IMR-90 (cell line): ENCODE results near the gene TP53BP2. TPM values are rescaled to one million over a fixed set of nuclear protein-coding genes. Genes with fewer than 3 reads are reported as not detected.

ENCODE experiments used
- ATAC-seq: fragments of 200-7000 bp; cut with Tn5 transposase; 2 replicates; pipeline ENCODE4 v1.9.1; 2020; ENCODE audit warnings: low read depth, mild to moderate bottlenecking, moderate library complexity
- BruUV-seq: library from RNA; stranded (reverse); fragments of 400-500 nt; replicated peaks from 2 replicates; lab custom pipeline; 2021; lab: Mats Ljungman, UMichigan
- CTCF ChIA-PET: fragments of 300-600 bp; formaldehyde crosslinking; extraction: SDS; loops from one replicate; lab custom pipeline; 2021; ENCODE audit warnings: antibody characterized with exemption; lab: Yijun Ruan, JAX
- POLR2A ChIA-PET: fragments of 300-600 bp; sonication (Branson Sonifier 250); formaldehyde crosslinking; loops from one replicate; lab custom pipeline; 2022; ENCODE audit warnings: antibody characterized with exemption; ENCODE audit not compliant: unreplicated experiment; lab: Charles Lee
- DNase-seq: peaks from one replicate; pipeline ENCODE4 v3.0.0; 2013
- H2AFZ ChIP-seq: replicated peaks from 2 replicates; pipeline ENCODE3; 2013; ENCODE audit warnings: low read length, mild to moderate bottlenecking; ENCODE audit not compliant: poor library complexity
- H2AK5ac ChIP-seq: 2 replicates; pipeline ENCODE4 v1.6.1; 2013; ENCODE audit warnings: low read depth, low read length, inconsistent platforms
- H2AK9ac ChIP-seq: replicated peaks from 2 replicates; pipeline ENCODE3; 2013; ENCODE audit warnings: mild to moderate bottlenecking, low read depth, low read length, moderate library complexity; ENCODE audit not compliant: poor library complexity
- H2BK120ac ChIP-seq: 2 replicates; pipeline ENCODE4 v1.6.1; 2013; ENCODE audit warnings: low read depth, low read length, inconsistent platforms
- H2BK15ac ChIP-seq: 3 replicates; pipeline ENCODE4 v1.6.1; 2013; ENCODE audit warnings: low read depth, low read length, inconsistent platforms
- H2BK20ac ChIP-seq: 2 replicates; pipeline ENCODE4 v1.6.1; 2013; ENCODE audit warnings: low read depth, mild to moderate bottlenecking, inconsistent platforms, low read length, moderate library complexity
- H2BK5ac ChIP-seq: 2 replicates; pipeline ENCODE4 v1.6.1; 2013; ENCODE audit warnings: mild to moderate bottlenecking, low read depth, low read length, inconsistent platforms; ENCODE audit not compliant: poor library complexity, severe bottlenecking
- H3K14ac ChIP-seq: replicated peaks from 2 replicates; pipeline ENCODE4 v1.6.1; 2013; ENCODE audit warnings: low read depth, low read length, inconsistent platforms
- H3K18ac ChIP-seq: 2 replicates; pipeline ENCODE4 v1.6.1; 2013; ENCODE audit warnings: low read depth, low read length, control low read depth
- H3K23ac ChIP-seq: 2 replicates; pipeline ENCODE4 v1.6.1; 2013; ENCODE audit warnings: low read depth, low read length, inconsistent platforms
- H3K27ac ChIP-seq: 2 replicates; pipeline ENCODE4 v1.5.1; 2013; ENCODE audit warnings: mild to moderate bottlenecking, control low read depth, low read length; ENCODE audit not compliant: insufficient read depth
- H3K27me3 ChIP-seq: 2 replicates; pipeline ENCODE4 v1.6.1; 2013; ENCODE audit warnings: low read length; ENCODE audit not compliant: control insufficient read depth, insufficient read depth
- H3K36me3 ChIP-seq: 2 replicates; pipeline ENCODE4 v1.6.1; 2013; ENCODE audit warnings: low read length, mixed read lengths; ENCODE audit not compliant: control insufficient read depth, insufficient read depth
- H3K4ac ChIP-seq: 2 replicates; pipeline ENCODE4 v1.6.1; 2013; ENCODE audit warnings: low read depth, low read length, inconsistent platforms
- H3K4me1 ChIP-seq: 2 replicates; pipeline ENCODE4 v1.6.1; 2013; ENCODE audit warnings: low read length, mixed read lengths; ENCODE audit not compliant: control insufficient read depth, insufficient read depth
- H3K4me2 ChIP-seq: 2 replicates; pipeline ENCODE4 v1.6.1; 2013; ENCODE audit warnings: low read depth, mild to moderate bottlenecking, control low read depth, low read length, moderate library complexity
- H3K4me3 ChIP-seq: 2 replicates; pipeline ENCODE4 v1.5.1; 2013; ENCODE audit warnings: low read depth, mild to moderate bottlenecking, control low read depth, low read length, moderate library complexity; ENCODE audit not compliant: insufficient read depth
- H3K56ac ChIP-seq: 2 replicates; pipeline ENCODE4 v1.6.1; 2013; ENCODE audit warnings: low read length, inconsistent platforms; ENCODE audit not compliant: insufficient read depth; ENCODE audit errors: extremely low read depth
- H3K79me1 ChIP-seq, 2 experiments: 2 replicates each; pipeline ENCODE4 v1.6.1; 2013; ENCODE audit warnings: low read length in 2 of 2, inconsistent platforms in 1 of 2, low read depth in 1 of 2
- H3K9ac ChIP-seq: 2 replicates; pipeline ENCODE4 v1.6.1; 2013; ENCODE audit warnings: low read depth, low read length, control low read depth
- H3K9me1 ChIP-seq: 2 replicates; pipeline ENCODE4 v1.6.1; 2013; ENCODE audit warnings: low read length, inconsistent platforms; ENCODE audit not compliant: insufficient read depth
- H3K9me3 ChIP-seq: 2 replicates; pipeline ENCODE4 v1.6.1; 2013; ENCODE audit warnings: low read length; ENCODE audit not compliant: control insufficient read depth, insufficient read depth
- H4K20me1 ChIP-seq: 2 replicates; pipeline ENCODE4 v1.6.1; 2013; ENCODE audit warnings: low read length, inconsistent platforms; ENCODE audit not compliant: insufficient read depth
- H4K5ac ChIP-seq: 2 replicates; pipeline ENCODE4 v1.6.1; 2013; ENCODE audit warnings: mild to moderate bottlenecking, low read depth, low read length, control low read depth
- H4K8ac ChIP-seq, 2 experiments: 2 replicates each; pipeline ENCODE4 v1.6.1; 2013; ENCODE audit warnings: low read depth in 2 of 2, low read length in 2 of 2, control low read depth in 1 of 2, inconsistent platforms in 1 of 2
- H4K91ac ChIP-seq: 2 replicates; pipeline ENCODE4 v1.6.1; 2013; ENCODE audit warnings: low read depth, low read length, inconsistent platforms; ENCODE audit not compliant: insufficient read depth
- BHLHE40 ChIP-seq: fragments of 150-350 bp; IDR thresholded peaks from 2 replicates; pipeline ENCODE4 v1.6.1; 2016; ENCODE audit warnings: mild to moderate bottlenecking, low read depth, low read length
- CEBPB ChIP-seq: IDR thresholded peaks from 2 replicates; pipeline ENCODE4 v1.6.1; 2012; ENCODE audit warnings: low read depth, low read length, improper control_type of control experiment
- CHD1 ChIP-seq: IDR thresholded peaks from 2 replicates; pipeline ENCODE4 v1.6.1; 2012; ENCODE audit warnings: low read depth, low read length, improper control_type of control experiment
- FOS ChIP-seq: fragments of 150-350 bp; IDR thresholded peaks from 2 replicates; pipeline ENCODE4 v1.6.1; 2016; ENCODE audit warnings: low read depth, low read length
- MAFK ChIP-seq: IDR thresholded peaks from 2 replicates; pipeline ENCODE4 v1.6.1; 2012; ENCODE audit warnings: low read depth, low read length, improper control_type of control experiment
- MAZ ChIP-seq: IDR thresholded peaks from 2 replicates; pipeline ENCODE4 v1.6.1; 2012; ENCODE audit warnings: low read depth, mild to moderate bottlenecking, low read length, improper control_type of control experiment, moderate library complexity, borderline replicate concordance
- MXI1 ChIP-seq: IDR thresholded peaks from 2 replicates; pipeline ENCODE4 v1.6.1; 2012; ENCODE audit warnings: low read depth, mild to moderate bottlenecking, low read length, moderate library complexity, borderline replicate concordance
- NFE2L2 ChIP-seq: fragments of 150-350 bp; IDR thresholded peaks from 2 replicates; pipeline ENCODE4 v1.6.1; 2016; ENCODE audit warnings: low read depth, mild to moderate bottlenecking, low read length
- RAD21 ChIP-seq: IDR thresholded peaks from 2 replicates; pipeline ENCODE4 v1.6.1; 2012; ENCODE audit warnings: low read length, improper control_type of control experiment
- RCOR1 ChIP-seq: IDR thresholded peaks from 2 replicates; pipeline ENCODE4 v1.6.1; 2012; ENCODE audit warnings: mild to moderate bottlenecking, low read length, improper control_type of control experiment; ENCODE audit not compliant: insufficient replicate concordance
- RFX5 ChIP-seq: IDR thresholded peaks from 2 replicates; pipeline ENCODE4 v1.8.0; 2012; ENCODE audit warnings: low read depth, mild to moderate bottlenecking, low read length, moderate library complexity
- SMC3 ChIP-seq: fragments of 150-350 bp; IDR thresholded peaks from 2 replicates; pipeline ENCODE4 v1.6.1; 2016; ENCODE audit warnings: low read depth, mild to moderate bottlenecking, antibody characterized with exemption, low read length, moderate library complexity
- WGBS, 2 experiments: methylation state at CpG; one replicate each; pipeline versions ENCODE4 v1.1.5 to v1.1.7; 2013; ENCODE audit warnings: missing lambda C conversion rate in 2 of 2; ENCODE audit not compliant: insufficient read length in 1 of 2; ENCODE audit errors: extremely low coverage in 2 of 2; 5-methylcytosine and 5-hydroxymethylcytosine counted together
- dilution Hi-C: fragments of 300-500 bp; cut with HindIII; formaldehyde crosslinking; loops from one replicate; pipeline ENCODE4 v1.14.3; 2018; ENCODE audit warnings: low sequenced_read_pairs; ENCODE audit not compliant: unreplicated experiment
- in situ Hi-C: fragments of 300-500 bp; cut with MboI; formaldehyde crosslinking; loops from 3 replicates; pipeline ENCODE4 v1.14.3; 2019; ENCODE audit warnings: low sequenced_read_pairs, inconsistent platforms, mixed read lengths
- intact Hi-C: fragments of 100-400 bp; cut with micrococcal nuclease; formaldehyde crosslinking; loops from 2 replicates; pipeline ENCODE4 v1.10.0; 2022
- polyA plus RNA-seq, 3 experiments: library from polyadenylated mRNA; depleted of rRNA; stranded (reverse); fragments of >200 nt; gene quantifications; 2 replicates each; pipeline ENCODE4 v1.2.3, GENCODE V29; 2012; ENCODE audit warnings: low replicate concordance in 1 of 3
- total RNA-seq: library from RNA; depleted of rRNA; stranded (reverse); fragments of >200 nt; gene quantifications from 2 replicates; pipeline ENCODE4 v1.2.3, GENCODE V29; 2012
- TF ChIP-seq, protein P1 (sequence below): fragments of 150-350 bp; IDR thresholded peaks from 2 replicates; pipeline ENCODE4 v1.6.1; 2016; ENCODE audit warnings: low read depth, mild to moderate bottlenecking, low read length, moderate library complexity, borderline replicate concordance
- TF ChIP-seq, protein P2 (sequence below): fragments of 150-350 bp; IDR thresholded peaks from 2 replicates; pipeline ENCODE4 v1.6.1; 2017; ENCODE audit warnings: mild to moderate bottlenecking, antibody characterized with exemption, low read length, low read depth

Gene TP53BP2
- total and polyA plus RNA-seq, 2 of the 4 experiments (the other 2 are of a cell fraction), result 19.9 to 35.0 TPM

DNA sequence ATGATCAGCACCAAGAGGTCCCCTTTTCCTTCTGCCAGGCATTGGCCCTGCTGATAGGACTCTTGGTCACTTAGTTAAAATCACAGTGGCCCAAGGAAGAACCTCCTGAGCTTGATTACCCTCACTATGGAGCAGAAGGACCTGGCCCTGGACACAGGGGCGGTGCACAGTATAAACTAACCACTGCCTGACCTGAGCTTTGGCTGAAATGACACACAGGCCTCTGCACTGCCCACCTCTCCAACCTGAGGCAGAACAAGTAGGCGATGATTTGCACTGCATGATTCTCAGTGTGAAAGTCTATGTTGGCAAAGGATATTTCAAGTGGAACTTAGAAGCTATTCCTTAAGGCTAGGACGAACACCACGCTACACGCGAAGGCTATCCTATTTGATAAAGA lies 84.9 kb downstream of the TP53BP2 start:
- Histone ChIP-seq H3K4me2 (no peak overlapping the region), H3K18ac (no peak overlapping the region), H3K4me3 (no peak overlapping the region), H2AK5ac (peak overlapping the region; percentile 43; the same call in 1 of the 2 replicates), H4K5ac (peak overlapping the region; percentile 2; the same call in 1 of the 2 replicates), H3K4me1 (peaks cover 7% of the 10 kb centered on the region), H2AFZ (peak overlapping the region; percentile 10), H3K9me1 (peaks cover 17% of the 10 kb centered on the region), H4K20me1 (no peaks in the 10 kb centered on the region), H2BK120ac (0 out of 2 replicates have a peak overlapping the region, but pooled peaks have one; percentile 0), H3K56ac (no peak overlapping the region), H4K8ac (peak overlapping the region in 1 of 2 experiments; percentile 17; a peak in 2 of 4 replicates), H3K9me3 (no peaks in the 10 kb centered on the region), H3K23ac (no peak overlapping the region), H3K36me3 (peaks cover 78% of the 10 kb centered on the region), H3K4ac (0 out of 2 replicates have a peak overlapping the region, but pooled peaks have one; percentile 2), H4K91ac (no peak overlapping the region), H3K9ac (no peak overlapping the region), H3K27ac (peak overlapping the region; percentile 69; the same call in 1 of the 2 replicates), H2BK15ac (no peak overlapping the region), H3K14ac (no peak overlapping the region; the same call in 1 of the 2 replicates), H2BK20ac (no peak overlapping the region), H3K79me1 (peaks cover 33 to 67% of the 10 kb centered on the region in 2 experiments), H3K27me3 (no peaks in the 10 kb centered on the region), H2AK9ac (no peak overlapping the region), H2BK5ac (peak overlapping the region; percentile 10)
- no peak for TF ChIP-seq RAD21
- TF ChIP-seq, protein P1, sequence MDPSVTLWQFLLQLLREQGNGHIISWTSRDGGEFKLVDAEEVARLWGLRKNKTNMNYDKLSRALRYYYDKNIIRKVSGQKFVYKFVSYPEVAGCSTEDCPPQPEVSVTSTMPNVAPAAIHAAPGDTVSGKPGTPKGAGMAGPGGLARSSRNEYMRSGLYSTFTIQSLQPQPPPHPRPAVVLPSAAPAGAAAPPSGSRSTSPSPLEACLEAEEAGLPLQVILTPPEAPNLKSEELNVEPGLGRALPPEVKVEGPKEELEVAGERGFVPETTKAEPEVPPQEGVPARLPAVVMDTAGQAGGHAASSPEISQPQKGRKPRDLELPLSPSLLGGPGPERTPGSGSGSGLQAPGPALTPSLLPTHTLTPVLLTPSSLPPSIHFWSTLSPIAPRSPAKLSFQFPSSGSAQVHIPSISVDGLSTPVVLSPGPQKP, result no peak
- no peak for TF ChIP-seq MAZ
- no peak for TF ChIP-seq NFE2L2
- TF ChIP-seq MAFK, result no peak
- no peak for TF ChIP-seq BHLHE40
- TF ChIP-seq, protein P2, sequence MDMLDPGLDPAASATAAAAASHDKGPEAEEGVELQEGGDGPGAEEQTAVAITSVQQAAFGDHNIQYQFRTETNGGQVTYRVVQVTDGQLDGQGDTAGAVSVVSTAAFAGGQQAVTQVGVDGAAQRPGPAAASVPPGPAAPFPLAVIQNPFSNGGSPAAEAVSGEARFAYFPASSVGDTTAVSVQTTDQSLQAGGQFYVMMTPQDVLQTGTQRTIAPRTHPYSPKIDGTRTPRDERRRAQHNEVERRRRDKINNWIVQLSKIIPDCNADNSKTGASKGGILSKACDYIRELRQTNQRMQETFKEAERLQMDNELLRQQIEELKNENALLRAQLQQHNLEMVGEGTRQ, result no peak
- TF ChIP-seq SMC3, result no peak
- no peak for TF ChIP-seq CHD1
- TF ChIP-seq FOS, result no peak
- TF ChIP-seq CEBPB, result no peak
- no peak for TF ChIP-seq MXI1
- TF ChIP-seq RFX5, result no peak
- TF ChIP-seq RCOR1, result no peak
- ATAC-seq (no peak; the same call in 1 of the 2 replicates), DNase-seq (no peak)
- in situ Hi-C loops, result no loop called here
- no TSS peak for BruUV-seq
- CTCF ChIA-PET, result interaction anchor here (4.3 kb wide), 1 partner anchor 12 kb away, joined by 16 read pairs; no protein-coding TSS in a partner anchor
- intact Hi-C loops, result no loop called here
- WGBS, 2 experiments, result 100% methylated on average over 1 of the region's 6 CpGs; no CpG with 5 or more reads in 1 of the 2 experiments
- dilution Hi-C loops, result no loop called here
- POLR2A ChIA-PET, result no interaction called here
